Type B pancreatic cell (in vitro differentiated cells): ENCODE results near the gene AHDC1. TPM values are rescaled to one million over a fixed set of nuclear protein-coding genes. Genes with fewer than 3 reads are reported as not detected.
A peak's percentile ranks its signal among the peaks of the same experiment; 100 is the strongest.
"Not testable (repeated sequence)": the region's sequence is repeated elsewhere in the genome, so short reads cannot be mapped to it uniquely, and the experiment has no call there.

Experiments
- DNase-seq: peaks from one replicate; pipeline ENCODE4 v3.0.0; 2021; ENCODE audit warnings: mixed read lengths; ENCODE audit not compliant: unreplicated experiment; ENCODE audit errors: extremely low spot score
- H3K27ac Mint-ChIP-seq: 2 replicates; pipeline ENCODE4 v1.8.0; 2021; ENCODE audit warnings: mild to moderate bottlenecking, mixed read lengths
- H3K27me3 Mint-ChIP-seq: 2 replicates; pipeline ENCODE4 v1.8.0; 2021; ENCODE audit warnings: mixed read lengths
- H3K36me3 Mint-ChIP-seq: 2 replicates; pipeline ENCODE4 v1.8.0; 2021; ENCODE audit warnings: mixed read lengths
- H3K4me1 Mint-ChIP-seq: one replicate; pipeline ENCODE4 v1.8.0; 2021; ENCODE audit warnings: mixed read lengths; ENCODE audit not compliant: unreplicated experiment
- H3K4me3 Mint-ChIP-seq: 2 replicates; pipeline ENCODE4 v1.8.0; 2021; ENCODE audit warnings: mild to moderate bottlenecking, mixed read lengths
- H3K9me3 Mint-ChIP-seq: 2 replicates; pipeline ENCODE4 v1.8.0; 2021; ENCODE audit warnings: mixed read lengths
- CTCF ChIP-seq: fragments of 200-600 bp; sonication (generic); conservative IDR thresholded peaks from 2 replicates; pipeline ENCODE4 v1.5.0; 2021; ENCODE audit warnings: antibody characterized with exemption, mild to moderate bottlenecking
- total RNA-seq: library from RNA; stranded (reverse); gene quantifications from 2 replicates; pipeline ENCODE4 v1.2.1, GENCODE V29; 2021; ENCODE audit warnings: low replicate concordance

AHDC1 gene
- total RNA-seq, 1 donor from 2014 or later = 61.0 TPM

DNA sequence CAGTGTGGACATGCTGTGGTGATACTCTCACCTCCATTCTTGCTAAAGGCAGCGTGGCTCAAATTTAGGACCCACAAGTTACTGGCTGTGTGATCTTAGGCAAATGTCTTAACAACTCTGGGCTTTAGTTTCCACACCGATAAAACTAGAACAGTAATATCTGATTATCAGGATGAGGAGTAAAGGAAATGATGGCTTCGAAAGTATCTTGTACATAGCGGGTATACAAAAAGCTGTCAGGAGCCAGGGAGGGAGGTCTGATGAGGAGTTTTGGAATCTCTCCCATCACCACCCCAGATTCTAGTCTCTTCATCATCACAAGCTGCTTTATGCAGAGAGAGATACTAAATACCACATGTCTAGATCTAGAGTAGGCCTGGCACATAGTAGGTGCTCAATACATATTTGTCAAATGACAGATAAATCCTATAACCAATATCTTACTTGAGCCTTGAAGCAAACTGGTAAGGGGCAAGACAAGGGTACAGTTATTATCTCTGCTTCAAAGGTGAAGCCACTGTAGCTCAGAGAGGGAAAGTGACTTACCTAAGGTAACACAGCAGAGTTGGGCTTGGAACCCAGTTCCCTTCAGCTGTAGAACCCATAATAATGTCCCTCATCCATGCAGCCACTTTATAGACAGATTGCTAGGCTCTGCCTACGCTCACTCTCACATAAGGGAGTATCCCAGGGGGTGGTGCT lies 40.6 kb upstream of the AHDC1 start:
- no peak for DNase-seq
- Mint-ChIP-seq H3K36me3 (no peaks in the 10 kb centered on the region), H3K27me3 (no peaks in the 10 kb centered on the region), H3K27ac (no peak overlapping the region), H3K4me1 (peaks cover 3% of the 10 kb centered on the region), H3K4me3 (no peak overlapping the region), H3K9me3 (no peaks in the 10 kb centered on the region)
- no peak for TF ChIP-seq CTCF

DNA sequence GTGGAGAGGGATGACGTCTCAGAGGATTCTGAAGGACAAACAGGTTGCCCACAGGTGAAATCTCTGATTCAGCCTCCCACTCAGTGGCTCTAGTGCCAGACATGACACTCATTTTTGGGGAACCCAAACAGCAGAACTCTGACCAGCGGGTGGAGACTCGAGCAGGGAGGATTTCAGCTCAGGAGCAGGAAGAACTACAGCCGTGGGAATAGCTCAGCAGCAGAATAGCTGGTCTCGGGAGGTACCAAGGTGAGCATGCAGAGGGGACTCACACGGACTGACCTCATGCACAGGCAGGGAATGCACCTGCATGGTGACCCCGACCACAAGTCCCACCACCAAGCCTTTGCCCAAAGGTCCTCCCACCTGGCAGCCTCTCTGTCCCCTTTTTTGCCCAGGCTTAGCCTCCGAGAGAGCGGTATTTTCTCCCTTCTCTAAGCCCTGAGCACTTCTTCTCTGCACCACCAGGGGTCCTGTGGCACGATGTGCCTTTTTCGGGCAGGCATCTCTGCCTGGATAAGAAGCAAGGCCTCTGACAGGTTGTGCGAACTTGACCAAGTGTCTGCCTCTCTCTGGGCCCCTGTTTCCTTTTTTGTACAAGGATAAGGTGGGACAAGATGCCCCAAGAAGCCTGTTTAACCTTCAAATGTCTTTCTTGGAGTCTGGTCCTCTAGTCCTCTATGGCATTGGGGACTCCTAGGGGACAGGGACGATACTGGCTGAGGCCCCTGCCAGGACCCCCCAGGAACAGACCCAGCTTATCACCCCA lies 39.8 kb upstream of the AHDC1 start:
- H3K36me3 Mint-ChIP-seq = no peaks in the 10 kb centered on the region
- H3K4me1 Mint-ChIP-seq = peaks cover 3% of the 10 kb centered on the region
- no peaks in the 10 kb centered on the region for H3K9me3 Mint-ChIP-seq
- H3K4me3 Mint-ChIP-seq = no peak overlapping the region
- no peak overlapping the region for H3K27ac Mint-ChIP-seq
- peak; percentile 82 for TF ChIP-seq CTCF
- H3K27me3 Mint-ChIP-seq = no peaks in the 10 kb centered on the region
- no peak for DNase-seq

DNA sequence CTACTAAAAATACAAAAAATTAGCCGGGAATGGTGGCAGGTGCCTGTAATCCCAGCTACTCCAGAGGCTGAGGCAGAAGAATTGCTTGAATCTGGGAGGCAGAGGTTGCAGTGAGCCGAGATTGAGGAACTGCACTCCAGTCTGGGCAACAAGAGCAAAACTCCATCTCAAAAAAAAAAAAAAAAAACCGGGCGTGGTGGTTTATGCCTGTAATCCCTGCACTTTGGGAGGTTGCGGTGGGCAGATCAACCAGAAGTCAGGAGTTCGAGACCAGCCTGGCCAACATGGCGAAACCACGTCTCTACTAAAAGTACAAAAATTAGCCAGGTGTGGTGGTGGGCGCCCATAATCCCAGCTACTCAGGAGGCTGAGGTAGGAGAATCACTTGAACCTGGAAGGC lies 36.6 kb upstream of the AHDC1 start:
- H3K27me3 Mint-ChIP-seq, H3K4me3 Mint-ChIP-seq, H3K4me1 Mint-ChIP-seq, H3K9me3 Mint-ChIP-seq, DNase-seq, H3K27ac Mint-ChIP-seq, H3K36me3 Mint-ChIP-seq: not testable (repeated sequence)

DNA sequence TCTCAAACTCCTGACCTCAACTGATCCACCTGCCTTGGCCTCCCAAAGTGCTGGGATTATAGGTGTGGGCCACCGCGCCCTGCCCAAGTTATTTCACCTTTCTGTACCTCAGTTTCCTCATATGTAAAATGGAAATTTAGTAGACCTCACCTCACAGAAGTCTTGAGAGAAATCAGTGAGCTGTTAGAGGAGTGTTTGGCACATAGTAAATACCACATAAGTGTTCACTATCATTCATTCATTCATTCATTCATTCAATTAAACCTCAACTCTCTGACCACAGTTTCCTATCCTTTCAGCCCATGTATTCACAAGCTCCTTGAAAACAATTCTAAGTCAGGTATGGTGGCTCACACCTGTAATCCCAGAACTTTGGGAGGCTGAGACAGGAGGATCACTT lies 34.9 kb upstream of the AHDC1 start:
- H3K9me3 Mint-ChIP-seq = no peaks in the 10 kb centered on the region

DNA sequence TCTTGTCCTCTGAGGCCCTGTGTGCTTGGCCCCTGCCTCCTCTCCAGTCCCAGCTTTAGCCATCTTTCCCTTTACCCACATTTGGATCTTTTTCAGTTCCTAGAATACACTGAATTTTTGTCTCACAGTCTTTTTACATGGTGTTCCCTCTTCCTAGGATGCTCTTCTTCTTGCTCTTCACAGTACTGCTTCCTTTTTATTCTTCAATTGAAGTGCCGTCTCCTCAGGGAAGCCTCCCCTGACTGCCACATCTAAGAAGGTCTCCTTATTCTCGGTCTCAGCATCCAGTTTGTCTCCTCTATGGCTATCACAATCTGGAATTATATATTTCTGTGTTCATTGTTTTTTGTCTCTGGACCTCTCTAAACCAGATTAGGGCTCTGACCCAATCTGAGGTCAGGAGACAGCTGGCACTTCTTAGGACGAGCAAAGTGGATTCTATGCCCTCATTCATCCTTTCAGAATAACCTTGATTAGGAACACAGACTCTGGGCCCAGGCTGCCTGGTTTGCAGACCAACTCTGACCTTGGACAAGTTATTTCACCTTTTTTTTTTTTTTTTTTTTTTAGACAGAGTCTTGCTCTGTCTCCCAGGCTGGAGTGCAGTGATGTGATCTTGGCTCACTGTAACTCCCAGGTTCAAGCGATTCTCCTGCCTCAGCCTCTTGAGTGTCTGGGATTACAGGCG lies 34.2 kb upstream of the AHDC1 start:
- Mint-ChIP-seq H3K27me3 (peaks cover 19% of the 10 kb centered on the region), H3K9me3 (no peaks in the 10 kb centered on the region), H3K4me1 (peaks cover 5% of the 10 kb centered on the region), H3K27ac (no peak overlapping the region), H3K36me3 (no peaks in the 10 kb centered on the region), H3K4me3 (no peak overlapping the region)
- TF ChIP-seq CTCF = no peak
- DNase-seq = no peak

More for the DNA sequence above, 34.9 kb upstream of the AHDC1 start:
- Mint-ChIP-seq H3K36me3 (no peaks in the 10 kb centered on the region), H3K27ac (no peak overlapping the region), H3K4me1 (peaks cover 9% of the 10 kb centered on the region), H3K4me3 (no peak overlapping the region), H3K27me3 (peaks cover 14% of the 10 kb centered on the region)
- no peak for DNase-seq
- TF ChIP-seq CTCF = no peak
